Right atrium auricular region (tissue), 2 donors: ENCODE results near the gene SYT14. TPM values are rescaled to one million over a fixed set of nuclear protein-coding genes. Genes with fewer than 3 reads are reported as not detected.
"Not testable (repeated sequence)": the region's sequence is repeated elsewhere in the genome, so short reads cannot be mapped to it uniquely, and the experiment has no call there.

Source experiments
- DNase-seq: peaks from one replicate; pipeline ENCODE4 v3.0.0-alpha.2; 2019; ENCODE audit warnings: low spot score
- H3K27ac ChIP-seq, 2 donors: fragments of 200-600 bp; sonication (generic); 1 replicate in 1 of 2; 2 replicates in 1 of 2; pipeline ENCODE4 v1.5.1; 2016 to 2019
- H3K27me3 ChIP-seq, 2 donors: fragments of 200-600 bp; sonication (generic); one replicate each; pipeline versions ENCODE4 v1.5.1 to v1.6.0; 2017 to 2019
- H3K36me3 ChIP-seq: fragments of 200-600 bp; sonication (generic); one replicate; pipeline ENCODE4 v1.5.1; 2016
- H3K4me1 ChIP-seq, 2 donors: fragments of 200-600 bp; sonication (generic); one replicate each; pipeline versions ENCODE4 v1.5.1 to v1.6.0; 2017 to 2019
- H3K4me3 ChIP-seq, 2 donors: fragments of 200-600 bp; sonication (generic); 1 replicate in 1 of 2; 2 replicates in 1 of 2; pipeline ENCODE4 v1.5.1; 2017 to 2019; ENCODE audit warnings: mild to moderate bottlenecking in 1 of 2, moderate library complexity in 1 of 2
- H3K9me3 ChIP-seq, 2 donors: fragments of 200-600 bp; sonication (generic); one replicate each; pipeline ENCODE4 v1.5.1; 2019
- CTCF ChIP-seq, 2 donors: fragments of 200-600 bp; sonication (generic); IDR thresholded peaks; one replicate each; pipeline ENCODE4 v1.5.1; 2019; ENCODE audit warnings: antibody characterized with exemption in 2 of 2
- total RNA-seq, 2 donors: library from RNA; depleted of rRNA; stranded (reverse); fragments of >200 nt; gene quantifications; one replicate each; pipeline ENCODE4 v1.1.0, GENCODE V29; 2016

Gene SYT14
- under 1 TPM in 1 of 2 donors, not detected in 1; 0.04 TPM for total RNA-seq

DNA sequence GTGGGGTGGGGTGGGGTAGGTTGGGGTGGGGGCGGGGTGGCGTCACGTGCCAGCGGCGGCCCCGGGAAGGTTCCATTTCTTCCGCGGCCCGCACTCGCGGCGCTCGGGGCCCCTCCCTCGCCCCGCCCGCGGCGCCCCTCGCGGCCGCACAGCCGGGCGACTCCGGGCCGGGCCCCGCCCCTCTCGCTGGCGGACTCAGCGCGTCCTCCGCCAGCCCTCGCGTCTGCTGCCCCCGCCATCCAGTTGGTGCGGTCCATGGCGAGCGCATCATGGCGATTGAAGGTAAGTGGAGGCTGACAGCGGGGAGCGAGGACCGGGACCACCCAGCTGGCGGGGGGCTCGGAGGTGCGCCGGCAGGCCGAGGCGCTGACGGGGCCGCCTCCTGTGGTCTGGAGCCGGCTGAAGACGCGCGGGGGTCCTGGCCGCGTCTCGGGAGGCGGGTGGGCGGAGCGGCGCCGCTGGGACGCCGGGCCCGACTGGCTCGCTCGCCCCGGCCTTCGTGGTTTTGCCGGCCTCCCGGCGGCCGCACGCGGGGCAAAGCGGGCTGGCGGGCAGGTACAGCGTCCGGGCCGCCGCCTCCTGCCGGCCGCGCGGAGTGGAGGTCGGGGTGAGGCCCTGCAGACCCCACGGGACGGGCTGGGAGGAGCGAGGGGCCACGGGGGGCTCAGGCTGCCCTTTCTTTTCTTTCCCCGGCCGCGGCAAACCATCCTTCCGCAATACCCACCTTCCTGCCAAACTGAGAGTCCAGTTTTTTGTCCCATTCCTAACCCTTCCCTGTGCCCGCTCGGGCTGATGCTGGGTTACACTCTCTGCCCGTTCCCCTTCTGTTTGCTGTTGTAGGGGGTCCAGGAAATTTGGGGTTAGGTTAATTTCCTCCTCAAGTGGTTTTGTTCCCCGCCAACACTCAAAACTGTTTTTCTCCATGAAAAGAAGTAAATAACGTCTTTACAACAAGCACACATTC lies at the start of gene SYT14:
SYT14 (plus strand) TSS at position 222 of the 964 bp plus-strand sequence; CDS start at position 270, 48 bp downstream.
- Histone ChIP-seq H3K4me3 (peak within 1 kb of the TSS in 1 of 2 donors; percentile 31), H3K36me3 (no peaks in the 10 kb centered on the region), H3K4me1 (peaks cover 0 to 9% of the 10 kb centered on the region in 2 donors), H3K9me3 (no peaks in the 10 kb centered on the region), H3K27me3 (peaks cover 0 to 15% of the 10 kb centered on the region in 2 donors), H3K27ac (no peak within 1 kb of the TSS)
- DNase-seq = no peak
- no peak for TF ChIP-seq CTCF (IDR thresholded peaks at IDR 0.05)

DNA sequence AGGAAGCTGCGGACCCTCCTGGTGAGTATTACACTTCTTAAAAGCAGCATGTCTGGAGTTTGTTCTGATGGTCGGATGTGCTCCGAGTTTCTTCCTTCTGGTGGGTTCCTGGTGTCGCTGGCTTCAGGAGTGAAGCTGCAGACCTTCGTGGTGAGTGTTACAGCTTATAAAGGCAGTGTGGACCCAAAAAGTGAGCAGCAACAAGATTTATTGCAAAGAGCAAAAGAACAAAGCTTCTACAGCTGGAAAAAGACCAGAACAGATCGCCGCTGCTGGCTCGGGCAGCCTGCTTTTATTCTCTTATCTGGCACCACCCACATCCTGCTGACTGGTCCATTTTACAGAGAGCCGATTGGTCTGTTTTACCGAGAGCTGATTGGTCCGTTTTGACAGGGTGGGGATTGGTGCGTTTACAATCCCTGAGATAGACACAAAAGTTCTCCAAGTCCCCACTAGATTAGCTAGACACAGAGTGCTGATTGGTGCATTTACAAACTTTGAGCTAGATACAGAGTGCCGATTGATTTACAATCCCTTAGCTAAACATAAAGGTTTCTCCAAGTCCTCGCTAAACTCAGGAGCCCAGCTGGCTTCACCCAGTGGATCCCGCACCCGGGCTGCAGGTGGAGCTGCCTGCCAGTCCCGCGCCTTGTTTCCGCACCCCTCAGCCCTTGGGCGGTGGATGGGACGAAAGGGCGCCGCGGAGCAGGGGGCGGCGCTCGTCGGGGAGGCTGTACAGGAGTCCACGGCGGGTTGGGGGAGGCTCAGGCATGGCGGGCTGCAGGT lies 49.5 kb upstream of the SYT14 start:
- not testable (repeated sequence) for H3K27me3 ChIP-seq, H3K9me3 ChIP-seq, H3K36me3 ChIP-seq, H3K27ac ChIP-seq, DNase-seq, H3K4me1 ChIP-seq, H3K4me3 ChIP-seq

DNA sequence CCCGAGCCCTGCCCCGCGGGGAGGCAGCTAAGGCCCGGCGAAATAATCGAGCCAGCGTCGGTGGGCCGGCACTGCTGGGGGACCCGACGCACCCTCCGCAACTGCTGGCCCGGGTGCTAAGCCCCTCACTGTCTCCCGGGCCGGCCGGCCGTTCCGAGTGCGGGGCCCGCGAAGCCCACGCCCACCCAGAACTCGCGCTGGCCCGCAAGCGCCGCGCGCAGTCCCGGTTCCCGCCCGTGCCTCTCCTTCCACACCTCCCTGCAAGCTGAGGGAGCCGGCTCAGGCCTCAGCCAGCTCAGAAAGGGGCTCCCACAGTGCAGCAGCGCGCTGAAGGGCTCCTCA lies 49.0 kb upstream of the SYT14 start:
- Histone ChIP-seq H3K4me3 (no peak overlapping the region), H3K27me3 (no peaks in the 10 kb centered on the region), H3K27ac (no peak overlapping the region), H3K36me3 (no peaks in the 10 kb centered on the region), H3K9me3 (no peaks in the 10 kb centered on the region), H3K4me1 (no peaks in the 10 kb centered on the region)
- no peak for TF ChIP-seq CTCF (IDR thresholded peaks at IDR 0.05)
- DNase-seq = no peak

- Histone ChIP-seq H3K4me3 (no peak overlapping the region), H3K4me1 (no peaks in the 10 kb centered on the region), H3K27ac (no peak overlapping the region), H3K9me3 (no peaks in the 10 kb centered on the region), H3K36me3 (no peaks in the 10 kb centered on the region), H3K27me3 (no peaks in the 10 kb centered on the region)
- TF ChIP-seq CTCF (IDR thresholded peaks at IDR 0.05) = no peak
- DNase-seq = no peak
These were observed 47.2 kb upstream of the SYT14 start for GRCh38 chr1:209890641-209891330.

- Histone ChIP-seq H3K4me1 (no peaks in the 10 kb centered on the region), H3K9me3 (no peaks in the 10 kb centered on the region), H3K27ac (no peak overlapping the region), H3K4me3 (no peak overlapping the region), H3K36me3 (no peaks in the 10 kb centered on the region), H3K27me3 (no peaks in the 10 kb centered on the region)
- TF ChIP-seq CTCF (IDR thresholded peaks at IDR 0.05) = no peak
- DNase-seq = no peak
These were observed 44.3 kb upstream of the SYT14 start for GRCh38 chr1:209893751-209894150.

DNA sequence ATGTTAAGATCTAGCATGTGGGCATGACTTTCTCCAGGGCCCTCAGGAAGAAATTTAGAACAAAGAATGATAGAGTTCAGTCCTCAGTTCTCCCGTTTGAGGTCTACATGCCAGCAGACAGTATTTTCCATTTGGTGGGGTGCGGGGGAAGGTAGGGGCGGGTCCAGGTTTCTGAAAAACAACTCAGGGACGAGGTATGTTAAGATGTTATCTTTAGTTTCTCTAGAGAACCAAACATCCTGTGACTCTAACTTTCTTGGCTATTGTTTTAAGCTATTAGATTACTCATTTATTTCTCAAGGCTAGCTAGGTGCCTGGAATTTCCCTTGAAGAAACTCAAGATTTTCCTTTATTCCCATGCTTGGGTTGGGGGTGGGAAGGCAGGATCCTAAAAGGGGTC lies 42.3 kb upstream of the SYT14 start:
- no peak for DNase-seq
- H3K27ac ChIP-seq = no peak overlapping the region
- H3K27me3 ChIP-seq = no peaks in the 10 kb centered on the region
- no peak overlapping the region for H3K4me3 ChIP-seq
- no peaks in the 10 kb centered on the region for H3K4me1 ChIP-seq
- H3K9me3 ChIP-seq = no peaks in the 10 kb centered on the region
- H3K36me3 ChIP-seq = no peaks in the 10 kb centered on the region
- TF ChIP-seq CTCF (IDR thresholded peaks at IDR 0.05) = no peak
